Psoas muscle (tissue), 8 donors: ENCODE measurements around the gene BAIAP2. TPM values are rescaled to one million over a fixed set of nuclear protein-coding genes. Genes with fewer than 3 reads are reported as not detected.

Experiments
- ATAC-seq, 4 donors: fragments of 200-7000 bp; cut with Tn5 transposase; one replicate each; pipeline ENCODE4 v1.9.1; 2020; ENCODE audit warnings: moderate library complexity in 3 of 4, mild to moderate bottlenecking in 2 of 4
- DNase-seq, 2 donors: peaks; one replicate each; pipeline ENCODE4 v3.0.0-alpha.2; 2020
- H3K27ac ChIP-seq: fragments of 200-600 bp; one replicate; pipeline ENCODE4 v1.8.0; 2022
- H3K27me3 ChIP-seq, 3 donors: fragments of 200-600 bp in 1 of 3; one replicate each; pipeline versions ENCODE4 v1.6.1 to v1.8.0; 2013 to 2022; ENCODE audit warnings: low read length in 2 of 3, mild to moderate bottlenecking in 2 of 3, moderate library complexity in 1 of 3; ENCODE audit not compliant: insufficient read depth in 3 of 3
- H3K36me3 ChIP-seq, 2 donors: fragments of 200-600 bp in 1 of 2; one replicate each; pipeline versions ENCODE4 v1.6.1 to v1.8.0; 2013 to 2022; ENCODE audit warnings: low read depth in 1 of 2, mild to moderate bottlenecking in 1 of 2, moderate library complexity in 1 of 2; ENCODE audit not compliant: insufficient read depth in 1 of 2
- H3K4me1 ChIP-seq: fragments of 200-600 bp; one replicate; pipeline ENCODE4 v1.8.0; 2022
- H3K4me3 ChIP-seq: fragments of 200-600 bp; one replicate; pipeline ENCODE4 v1.8.0; 2022; ENCODE audit warnings: mild to moderate bottlenecking
- H3K9me3 ChIP-seq: fragments of 200-600 bp; one replicate; pipeline ENCODE4 v1.8.0; 2022
- WGBS, 3 donors: extraction: QIAGEN DNeasy Blood & Tissue Kit; methylation state at CpG; one replicate each; pipeline versions ENCODE4 v1.1.6 to v1.1.7; 2013; 5-methylcytosine and 5-hydroxymethylcytosine counted together
- intact Hi-C, 2 donors: fragments of 100-400 bp; cut with DNase I; formaldehyde crosslinking; loops; one replicate each; pipeline versions ENCODE4 v1.11.0 to v1.14.2; 2022
- polyA plus RNA-seq, 3 donors: library from polyadenylated mRNA; stranded (reverse); fragments of 200-250 nt; gene quantifications; one replicate each; pipeline ENCODE4 v1.2.3, GENCODE V29; 2013
- total RNA-seq, 4 donors: library from RNA; stranded (reverse); fragmentation: NEBNext Ultra II Directional in 2 of 4; extraction: Animal tissue kit (Norgen Biotek cat#: 25700) in 2 of 4; gene quantifications; one replicate each; pipeline versions ENCODE4 v1.2.1 to v1.2.4, GENCODE V29; 2021 to 2023
- TF ChIP-seq, protein P1 (sequence below): fragments of 200-600 bp; IDR thresholded peaks from one replicate; pipeline ENCODE4 v1.8.0; 2022; ENCODE audit warnings: antibody characterized with exemption
- donor health status: healthy with polysubstance abuse.
- donor health status: DM: no; HTN: no; CAD: no; lungs with moderate emphysema.
- donor health status: Bipolar disorder and iron deficiency.
- donor health status: healthy.
- donor health status: DM: yes; HTN: yes; CAD: no.
- donor health status: DM: no; HTN: no; CAD: no.
- donor health status: DM: no; HTN: no; CAD: no.
- donor health status: DM: yes; HTN: yes; CAD: no.

Gene BAIAP2
- total and polyA plus RNA-seq, 7 donors, result 3.9 to 28.9 (median 8.6) TPM

DNA sequence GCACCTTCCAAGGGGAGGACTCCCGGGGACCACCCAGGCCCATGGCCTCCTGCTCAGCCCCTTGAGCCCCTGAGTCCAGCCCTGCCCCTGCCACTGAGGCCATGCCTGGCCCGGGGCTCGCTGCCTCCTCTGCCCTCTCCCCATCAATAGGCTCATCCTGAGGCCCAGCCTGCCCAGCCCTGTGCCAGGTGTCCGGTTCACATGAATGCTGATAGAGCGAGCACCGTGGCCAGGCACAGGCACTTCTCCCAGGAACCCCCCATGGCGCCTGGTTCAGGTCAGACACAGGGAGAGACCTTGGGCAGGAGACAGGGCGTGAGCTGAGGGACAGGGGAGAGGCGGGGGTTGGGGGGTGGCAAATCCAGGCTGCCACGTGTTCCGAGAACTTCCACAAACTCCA is 127.5 kb downstream of the BAIAP2 start:
- no peak overlapping the region for H3K27ac ChIP-seq
- H3K4me3 ChIP-seq, result no peak overlapping the region
- intact Hi-C loops, result no loop called here
- TF ChIP-seq, protein P1, sequence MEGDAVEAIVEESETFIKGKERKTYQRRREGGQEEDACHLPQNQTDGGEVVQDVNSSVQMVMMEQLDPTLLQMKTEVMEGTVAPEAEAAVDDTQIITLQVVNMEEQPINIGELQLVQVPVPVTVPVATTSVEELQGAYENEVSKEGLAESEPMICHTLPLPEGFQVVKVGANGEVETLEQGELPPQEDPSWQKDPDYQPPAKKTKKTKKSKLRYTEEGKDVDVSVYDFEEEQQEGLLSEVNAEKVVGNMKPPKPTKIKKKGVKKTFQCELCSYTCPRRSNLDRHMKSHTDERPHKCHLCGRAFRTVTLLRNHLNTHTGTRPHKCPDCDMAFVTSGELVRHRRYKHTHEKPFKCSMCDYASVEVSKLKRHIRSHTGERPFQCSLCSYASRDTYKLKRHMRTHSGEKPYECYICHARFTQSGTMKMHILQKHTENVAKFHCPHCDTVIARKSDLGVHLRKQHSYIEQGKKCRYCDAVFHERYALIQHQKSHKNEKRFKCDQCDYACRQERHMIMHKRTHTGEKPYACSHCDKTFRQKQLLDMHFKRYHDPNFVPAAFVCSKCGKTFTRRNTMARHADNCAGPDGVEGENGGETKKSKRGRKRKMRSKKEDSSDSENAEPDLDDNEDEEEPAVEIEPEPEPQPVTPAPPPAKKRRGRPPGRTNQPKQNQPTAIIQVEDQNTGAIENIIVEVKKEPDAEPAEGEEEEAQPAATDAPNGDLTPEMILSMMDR, result no peak
- no peaks in the 10 kb centered on the region for H3K9me3 ChIP-seq
- no peaks in the 10 kb centered on the region for H3K36me3 ChIP-seq
- ATAC-seq (no peak), DNase-seq (no peak)
- WGBS, 3 donors, result 75 to 87% (median 86%) methylated on average over 9 to 11 of the region's 11 CpGs
- H3K4me1 ChIP-seq, result peaks cover 3% of the 10 kb centered on the region
- H3K27me3 ChIP-seq, result peaks cover 0 to 31% (median 13%) of the 10 kb centered on the region in 3 donors

DNA sequence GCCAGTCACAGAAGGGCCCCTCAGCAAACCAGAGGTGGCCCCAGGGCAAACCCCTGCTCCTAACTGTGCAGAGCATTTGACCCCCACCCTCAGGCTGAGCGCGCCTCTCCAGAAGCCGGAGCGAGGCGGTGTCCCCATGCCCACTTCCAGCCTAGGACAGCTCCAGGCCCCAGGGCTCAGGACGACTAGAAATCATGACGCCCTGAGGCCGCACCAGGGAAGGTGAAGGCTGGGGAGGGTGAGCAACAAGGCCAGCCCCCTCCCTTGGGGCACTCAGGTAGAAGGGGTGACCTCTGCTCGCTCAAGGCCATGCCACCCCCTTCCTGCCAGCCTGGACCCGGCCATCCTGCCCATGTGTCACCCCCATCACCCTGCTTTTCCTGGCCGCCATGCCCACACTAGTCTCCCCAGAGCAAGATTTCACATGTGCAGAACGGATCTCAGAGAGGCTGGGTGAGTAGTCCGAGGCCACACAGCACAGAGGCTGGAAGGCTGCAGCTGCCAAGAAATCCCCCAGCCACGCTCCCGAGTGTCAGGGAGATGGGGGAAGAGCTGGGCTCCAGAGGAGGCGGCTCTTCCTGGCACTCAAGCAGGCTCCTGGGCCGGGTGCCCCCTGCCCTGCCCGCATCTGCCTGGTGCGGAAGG is 128.2 kb downstream of the BAIAP2 start:
- DNase-seq, result no peak
- 81 to 84% (median 83%) methylated on average over 16 to 19 of the region's 19 CpGs for WGBS, 3 donors
- H3K4me3 ChIP-seq, result no peak overlapping the region
- peaks cover 3% of the 10 kb centered on the region for H3K4me1 ChIP-seq
- no peak overlapping the region for H3K27ac ChIP-seq
- no peaks in the 10 kb centered on the region for H3K36me3 ChIP-seq
- TF ChIP-seq, protein P1, result no peak
- H3K27me3 ChIP-seq, result peaks cover 0 to 38% (median 13%) of the 10 kb centered on the region in 3 donors
- no peaks in the 10 kb centered on the region for H3K9me3 ChIP-seq
- intact Hi-C loops, result no loop called here
- ATAC-seq, result no peak

DNA sequence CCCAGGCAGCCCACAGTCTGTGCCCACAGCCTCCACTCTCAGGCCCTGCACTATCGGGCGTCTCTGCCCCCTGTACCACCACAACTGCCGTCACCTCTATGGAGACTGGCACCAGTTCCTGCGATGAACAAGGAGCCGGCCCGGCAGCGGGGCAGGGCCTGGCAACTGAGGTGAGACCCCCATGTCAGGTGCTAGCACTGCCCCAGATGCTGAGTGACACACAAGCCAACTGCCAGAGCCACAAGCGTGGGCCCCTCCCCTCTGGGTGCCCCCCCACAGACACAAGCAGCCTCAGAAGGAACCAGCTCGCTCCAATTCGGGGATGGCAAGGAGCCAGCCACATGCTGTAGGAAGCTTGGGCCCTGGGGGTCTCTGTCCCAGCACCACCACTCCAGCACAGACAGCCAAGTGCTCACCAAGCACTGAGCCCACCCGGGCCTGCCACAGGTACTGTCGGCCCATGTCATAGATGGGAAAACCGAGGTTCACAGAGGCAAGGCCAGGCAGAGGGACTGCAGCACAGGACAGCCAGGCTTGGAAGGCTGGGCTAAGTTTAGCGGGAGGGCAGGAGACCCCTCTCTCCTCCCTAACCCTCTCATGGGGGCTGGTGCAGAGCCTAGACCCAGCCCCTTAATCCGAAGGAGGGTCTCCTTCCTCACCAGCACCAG is 128.9 kb downstream of the BAIAP2 start:
- DNase-seq (peak in 1 of 2 donors; percentile 42), ATAC-seq (no peak)
- H3K27ac ChIP-seq, result no peak overlapping the region
- no peak overlapping the region for H3K4me3 ChIP-seq
- H3K4me1 ChIP-seq, result peaks cover 3% of the 10 kb centered on the region
- TF ChIP-seq, protein P1, result no peak
- H3K36me3 ChIP-seq, result no peaks in the 10 kb centered on the region
- intact Hi-C loops, result no loop called here
- H3K27me3 ChIP-seq, result peaks cover 0 to 44% (median 13%) of the 10 kb centered on the region in 3 donors
- no peaks in the 10 kb centered on the region for H3K9me3 ChIP-seq
- WGBS, 3 donors, result 63 to 77% (median 72%) methylated on average over 14 to 15 of the region's 15 CpGs

DNA sequence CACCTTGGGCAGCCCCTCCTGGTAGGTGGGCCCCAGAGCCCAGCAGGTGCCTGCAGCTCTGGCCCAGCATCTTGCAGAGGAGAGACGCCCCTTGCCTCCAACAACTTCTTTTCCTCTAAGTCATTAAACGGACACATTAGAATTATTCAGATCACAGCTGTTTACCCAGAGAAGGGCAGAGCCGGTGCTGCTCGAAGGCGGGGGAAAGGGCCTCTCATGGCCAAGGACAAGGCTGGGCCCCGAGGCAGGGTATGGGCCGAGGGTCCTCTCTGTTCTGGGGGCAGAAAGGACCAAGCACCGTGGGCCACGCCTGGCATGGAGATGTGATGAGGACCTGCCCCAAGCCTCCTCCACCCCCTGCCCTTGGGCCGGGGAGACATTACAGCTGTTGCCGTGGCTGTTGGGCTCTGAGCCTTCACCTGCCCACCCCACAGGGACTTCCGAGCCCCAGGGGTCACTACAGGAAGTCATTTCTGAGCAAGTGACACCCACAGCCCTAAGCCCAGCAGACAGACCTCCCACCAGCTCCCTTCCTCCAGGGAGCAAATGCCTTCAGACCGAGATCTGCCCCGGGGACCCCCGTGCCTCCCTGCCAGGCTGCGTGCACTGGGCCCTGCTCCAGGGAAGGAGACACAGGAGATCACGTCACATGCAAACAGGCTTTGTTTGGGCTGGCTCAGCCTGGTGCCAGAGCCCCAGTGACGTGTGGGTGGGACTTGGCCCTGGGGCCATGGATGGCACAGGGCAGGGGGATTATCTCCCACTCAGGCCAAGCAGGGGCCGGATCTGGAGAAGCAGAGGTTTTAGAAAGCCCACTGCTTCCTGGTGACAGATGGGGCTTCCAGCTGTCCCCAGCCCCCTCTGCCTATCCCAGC is 129.7 kb downstream of the BAIAP2 start:
- TF ChIP-seq, protein P1, result no peak
- H3K27me3 ChIP-seq, result peaks cover 0 to 44% (median 13%) of the 10 kb centered on the region in 3 donors
- peaks cover 3% of the 10 kb centered on the region for H3K4me1 ChIP-seq
- peak in 1 of 2 donors; percentile 32 for DNase-seq
- peak in 2 of 4 donors; percentile 16 to 37 for ATAC-seq
- H3K4me3 ChIP-seq, result no peak overlapping the region
- intact Hi-C loops, result no loop called here
- WGBS, 3 donors, result 47 to 74% (median 49%) methylated on average over 19 of the region's 19 CpGs
- no peaks in the 10 kb centered on the region for H3K9me3 ChIP-seq
- no peaks in the 10 kb centered on the region for H3K36me3 ChIP-seq
- no peak overlapping the region for H3K27ac ChIP-seq
